VCaP (cell line): ENCODE results near the gene PBX2.

Source experiments
- H3K27ac ChIP-seq: fragments of 450-650 bp; 2 replicates; pipeline ENCODE4 v1.5.1; 2017
- CTCF ChIP-seq: fragments of 450-650 bp; conservative IDR thresholded peaks from 2 replicates; pipeline ENCODE4 v1.5.1; 2017; ENCODE audit warnings: mild to moderate bottlenecking, moderate library complexity

The PBX2 gene

DNA sequence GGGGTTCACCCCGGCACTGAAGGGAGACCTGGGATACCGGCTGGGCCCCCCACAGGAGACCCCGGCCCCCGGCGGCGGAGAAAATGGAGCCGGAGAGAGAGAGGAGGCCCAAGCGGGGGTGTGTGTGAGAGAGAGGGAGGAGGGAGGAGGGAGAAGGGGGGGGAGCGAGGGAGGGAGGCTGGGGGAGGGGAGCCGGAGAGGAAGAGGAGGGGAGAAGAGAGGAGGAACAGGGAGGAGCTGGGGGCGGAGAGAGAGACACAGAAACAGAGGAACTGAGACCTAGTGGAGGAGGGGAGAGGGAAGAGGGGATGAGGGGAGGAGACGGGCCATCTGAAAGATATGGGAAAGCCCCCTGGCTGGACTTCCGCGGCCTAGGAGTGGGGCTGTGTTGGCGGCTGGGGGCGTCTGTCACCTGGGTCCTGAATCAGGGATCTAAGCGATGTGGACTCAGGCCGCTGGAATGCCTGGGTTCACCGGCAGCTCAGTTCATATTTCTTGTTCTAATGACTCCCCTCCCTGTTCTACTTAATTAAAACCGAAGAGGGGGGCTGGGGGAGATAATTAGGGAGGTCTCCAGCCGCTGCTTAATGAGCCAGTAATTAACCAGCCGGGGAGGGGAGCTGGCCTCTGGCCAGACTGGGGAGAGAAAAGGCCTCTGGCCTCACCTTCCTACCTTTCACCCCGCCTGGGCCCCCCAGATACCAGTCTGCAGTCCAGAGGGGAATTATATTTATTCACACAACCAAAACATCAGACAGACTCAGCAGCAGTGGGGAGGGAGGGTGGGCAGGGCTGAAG, at the start of gene PBX2:
Gene PBX2, minus strand, starts transcription at position 149 of the 798 bp plus-strand sequence. CDS start 287 bp downstream, outside the sequence.
- no peak for TF ChIP-seq CTCF
- peak within 1 kb of the TSS; percentile 83 for H3K27ac ChIP-seq

GRCh38 chr6:32239462-32239861, 49.5 kb upstream of the PBX2 start:
- H3K27ac ChIP-seq: no peak overlapping the region
- no peak for TF ChIP-seq CTCF

DNA sequence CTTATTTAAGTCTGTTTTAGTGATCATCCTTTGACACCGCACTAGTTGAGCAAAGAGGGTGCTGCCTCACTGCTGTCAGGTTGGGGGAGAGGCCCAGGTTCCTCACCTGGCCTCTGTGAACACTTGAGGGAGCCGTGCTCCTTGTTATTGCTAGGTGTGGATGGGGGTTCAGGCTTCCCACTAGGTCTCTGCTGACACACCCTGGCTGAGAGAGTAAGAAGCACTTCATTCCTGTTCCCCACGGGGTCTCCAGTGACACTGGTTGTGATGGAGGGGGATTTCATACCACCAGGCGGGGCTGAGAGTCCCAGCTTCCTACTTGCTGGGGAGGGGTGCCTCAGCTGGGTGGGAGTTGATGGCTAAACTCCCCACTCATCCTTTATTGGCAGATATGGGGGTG, 44.9 kb upstream of the PBX2 start:
- H3K27ac ChIP-seq: no peak overlapping the region
- no peak for TF ChIP-seq CTCF

DNA sequence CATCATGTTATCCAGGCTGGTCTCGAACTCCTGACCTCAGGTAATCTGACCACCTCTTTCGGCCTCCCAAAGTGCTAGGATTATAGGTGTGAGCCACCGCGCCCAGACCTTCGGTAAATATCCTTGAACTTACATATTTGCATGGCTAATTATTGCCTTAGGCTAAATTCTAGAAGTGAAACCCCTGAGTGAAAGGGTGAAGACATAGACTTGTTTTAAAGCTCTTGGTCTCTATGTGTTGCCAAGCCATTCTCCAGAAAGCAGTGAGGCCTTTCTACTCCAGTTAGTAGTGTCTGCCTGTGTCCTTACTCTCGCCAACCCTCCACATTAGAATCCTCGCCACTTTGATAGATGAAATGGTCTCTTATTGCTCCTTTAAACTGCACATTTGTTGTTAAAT, 36.4 kb upstream of the PBX2 start:
- no peak overlapping the region for H3K27ac ChIP-seq
- TF ChIP-seq CTCF: no peak

DNA sequence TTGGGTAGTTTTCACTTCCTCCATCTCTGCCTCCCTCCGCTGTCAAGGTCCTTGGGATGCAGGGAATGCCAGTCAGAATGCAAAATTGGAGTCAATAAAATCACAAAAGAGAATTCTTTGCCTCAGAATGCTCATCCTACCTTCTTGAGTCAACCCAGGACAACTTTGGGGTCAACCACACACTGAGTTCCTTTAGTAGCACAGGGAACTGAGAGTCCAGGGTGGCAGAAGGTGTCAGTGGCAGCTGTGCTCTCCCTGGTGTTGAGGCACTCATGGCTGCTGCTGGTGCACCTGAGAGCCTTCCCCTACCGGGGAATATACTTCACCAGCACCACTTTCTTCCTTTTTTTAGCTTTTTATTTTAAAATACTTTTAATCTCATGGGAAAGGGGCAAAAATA, 34.7 kb upstream of the PBX2 start:
- H3K27ac ChIP-seq: no peak overlapping the region
- TF ChIP-seq CTCF: no peak

- no peak within 1 kb of the TSS for H3K27ac ChIP-seq
- no peak for TF ChIP-seq CTCF
Observed at GRCh38 chr6:32223258-32224235, 33.5 kb upstream of the PBX2 start, which contains the start of gene NOTCH4. NOTCH4 (minus strand) TSS chr6:32224067; CDS start chr6:32223928, 139 bp downstream.
